GM12878 (cell line): Measurements from ENCODE around the gene NUDT14. TPM values are rescaled to one million over a fixed set of nuclear protein-coding genes. Genes with fewer than 3 reads are reported as not detected.

ENCODE experiments used
- ATAC-seq: fragments of 200-7000 bp; cut with Tn5 transposase; 3 replicates; pipeline ENCODE4 v1.9.1; 2020; ENCODE audit warnings: mild to moderate bottlenecking, moderate library complexity
- BruUV-seq: library from RNA; stranded (reverse); fragments of 400-500 nt; replicated peaks from 2 replicates; lab custom pipeline; 2021; lab: Mats Ljungman, UMichigan
- CTCF ChIA-PET: fragments of 300-600 bp; sonication (Branson Sonifier 250); formaldehyde crosslinking; extraction: SDS; loops from one replicate; lab custom pipeline; 2021; ENCODE audit warnings: inconsistent platforms; lab: Yijun Ruan, JAX
- POLR2A ChIA-PET: fragments of 350-600 bp; formaldehyde crosslinking; extraction: SDS; loops from one replicate; lab custom pipeline; 2021; ENCODE audit warnings: inconsistent platforms; lab: Charles Lee
- RAD21 ChIA-PET: fragments of 300-600 bp; sonication (Branson Sonifier 250); formaldehyde crosslinking; loops from one replicate; lab custom pipeline; 2023; ENCODE audit warnings: antibody characterized with exemption; ENCODE audit not compliant: unreplicated experiment; lab: Charles Lee
- SMC1A ChIA-PET: fragments of 300-600 bp; sonication (Branson Sonifier 250); formaldehyde crosslinking; loops from one replicate; lab custom pipeline; 2023; ENCODE audit not compliant: unreplicated experiment, uncharacterized antibody; lab: Charles Lee
- DNase-seq: peaks from one replicate; pipeline ENCODE4 v3.0.0-alpha.2; 2011; ENCODE audit warnings: low read depth, low spot score
- FAIRE-seq: peaks from 3 replicates; lab custom pipeline; 2011; peaks lifted over from hg19 to GRCh38; lab: Jason Lieb, UNC
- H2AFZ ChIP-seq: 2 replicates; pipeline ENCODE4 v1.6.0; 2011; ENCODE audit warnings: low read depth, low read length, control low read depth; ENCODE audit not compliant: control insufficient read depth
- H3K27ac ChIP-seq: 2 replicates; pipeline ENCODE4 v1.5.1; 2011; ENCODE audit warnings: control low read depth; ENCODE audit not compliant: control insufficient read depth, insufficient read depth
- H3K27me3 ChIP-seq, 2 experiments: replicated peaks in 1 of 2; 2 replicates each; pipeline versions ENCODE4 v1.6.0 to v1.6.1; 2011; ENCODE audit warnings: low read length in 1 of 2; ENCODE audit not compliant: control insufficient read depth in 2 of 2, insufficient read depth in 2 of 2
- H3K36me3 ChIP-seq, 2 experiments: 2 replicates each; pipeline ENCODE4 v1.5.1; 2011; ENCODE audit warnings: low read length in 1 of 2; ENCODE audit not compliant: control insufficient read depth in 2 of 2, insufficient read depth in 2 of 2
- H3K4me1 ChIP-seq: 2 replicates; pipeline ENCODE4 v1.6.1; 2011; ENCODE audit warnings: mild to moderate bottlenecking, low read length, moderate library complexity, mixed read lengths; ENCODE audit not compliant: control insufficient read depth, insufficient read depth
- H3K4me2 ChIP-seq: 2 replicates; pipeline ENCODE4 v1.6.0; 2011; ENCODE audit warnings: control low read depth; ENCODE audit not compliant: control insufficient read depth, insufficient read depth
- H3K4me3 ChIP-seq: fragments of 200-600 bp; sonication (generic); 2 replicates; pipeline ENCODE4 v1.5.1; 2016
- H3K79me2 ChIP-seq: 2 replicates; pipeline ENCODE4 v1.6.0; 2011; ENCODE audit warnings: low read length; ENCODE audit not compliant: control insufficient read depth, insufficient read depth
- H3K9ac ChIP-seq: 2 replicates; pipeline ENCODE4 v1.8.0; 2011; ENCODE audit warnings: low read length, control low read depth, mixed read lengths; ENCODE audit not compliant: control insufficient read depth, insufficient read depth
- H3K9me3 ChIP-seq: replicated peaks from 3 replicates; pipeline ENCODE4 v1.5.1; 2011; ENCODE audit warnings: mild to moderate bottlenecking, low read length; ENCODE audit not compliant: control insufficient read depth, insufficient read depth
- H4K20me1 ChIP-seq: 2 replicates; pipeline ENCODE4 v1.6.0; 2011; ENCODE audit not compliant: control insufficient read depth, insufficient read depth
- ATF7 ChIP-seq: fragments of 450-650 bp; IDR thresholded peaks from 2 replicates; pipeline ENCODE4 v1.6.1; 2016; ENCODE audit warnings: low read depth, mild to moderate bottlenecking
- NR2C2 ChIP-seq: IDR thresholded peaks from 2 replicates; pipeline ENCODE4 v1.6.1; 2011; ENCODE audit warnings: borderline replicate concordance, low read depth; ENCODE audit not compliant: control insufficient read depth, insufficient read length
- SIN3A ChIP-seq: IDR thresholded peaks from 2 replicates; pipeline ENCODE4 v1.6.1; 2012; ENCODE audit warnings: low read depth, low read length, improper control_type of control experiment
- TCF3 ChIP-seq: IDR thresholded peaks from 2 replicates; pipeline ENCODE4 v1.6.1; 2012; ENCODE audit warnings: low read depth, mild to moderate bottlenecking, low read length, borderline replicate concordance; ENCODE audit not compliant: insufficient read depth
- ZNF24 ChIP-seq: fragments of 450-650 bp; IDR thresholded peaks from 2 replicates; pipeline ENCODE4 v1.6.1; 2017; ENCODE audit warnings: antibody characterized with exemption, mild to moderate bottlenecking
- WGBS: methylation state at CpG from one replicate; pipeline ENCODE4 v1.1.6; 2016; ENCODE audit warnings: low lambda C conversion rate; ENCODE audit not compliant: insufficient replicate concordance, insufficient coverage; ENCODE audit errors: missing lambda C conversion rate; 5-methylcytosine and 5-hydroxymethylcytosine counted together
- in situ Hi-C: fragments of 300-500 bp; cut with MboI; formaldehyde crosslinking; loops from 9 replicates; pipeline ENCODE4 v1.14.3; 2018; ENCODE audit warnings: mixed read lengths
- intact Hi-C: fragments of 100-400 bp; cut with micrococcal nuclease; formaldehyde crosslinking; loops from one replicate; pipeline ENCODE4 v1.14.2; 2022; ENCODE audit not compliant: unreplicated experiment
- polyA plus RNA-seq, 11 experiments: library from polyadenylated mRNA; depleted of rRNA in 4 of 11; unstranded in 6 of 11; stranded (reverse) in 5 of 11; fragments of >200 nt; fragmentation: Nextera tagmentation in 4 of 11; fragmentation: Illumina TruSeq in 1 of 11; extraction: Ambion mirVana in 4 of 11; extraction: Trizol in 1 of 11; gene quantifications; 1 replicate in 1 of 11; 2 replicates in 10 of 11; pipeline versions ENCODE4 v1.2.1 to v1.2.3, GENCODE V29; 2011 to 2016; ENCODE audit warnings: inconsistent platforms in 2 of 11, missing spikeins in 2 of 11, low read depth in 1 of 11
- total RNA-seq, 4 experiments: library from RNA; depleted of rRNA in 3 of 4; stranded (reverse); fragments of >200 nt in 3 of 4; fragmentation: Illumina TruSeq in 1 of 4; extraction: Trizol in 1 of 4; gene quantifications; 2 replicates each; pipeline versions ENCODE4 v1.2.1 to v1.2.3, GENCODE V29; 2013 to 2021
- TF ChIP-seq, protein P1 (sequence below): fragments of 450-650 bp; formaldehyde crosslinking; IDR thresholded peaks from 2 replicates; pipeline ENCODE4 v1.4.0; 2022; ENCODE audit warnings: mild to moderate bottlenecking, moderate library complexity

The NUDT14 gene
- total and polyA plus RNA-seq, 10 of the 15 experiments (the other 5 are each of a cell fraction or from before 2014, with no cell fraction given), result 0.62 to 6.8 (median 4.3) TPM; not detected in 1

DNA sequence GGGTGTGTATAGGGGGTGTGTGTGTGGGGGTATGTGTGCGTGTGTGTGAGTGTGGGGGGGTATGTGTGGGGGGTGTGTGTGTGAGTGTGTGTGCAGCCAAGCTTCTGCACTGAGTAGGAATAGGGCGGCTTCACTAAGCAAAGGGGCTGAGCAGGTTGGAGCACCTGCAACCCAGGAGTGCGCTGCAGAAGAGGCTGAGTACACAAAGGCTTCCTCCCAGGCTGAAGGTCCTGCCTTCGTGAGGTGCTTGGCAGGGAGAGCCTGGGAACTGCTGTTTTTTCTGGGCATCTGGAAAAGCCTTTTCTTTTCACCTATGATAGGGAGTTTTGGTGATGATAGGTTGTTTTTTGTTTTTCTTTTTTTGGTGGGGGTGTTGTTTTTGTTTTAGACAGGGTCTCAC lies 6.0 kb upstream of the NUDT14 start:
- intact Hi-C loops, result no loop called here
- CTCF ChIA-PET, result no interaction called here
- Histone ChIP-seq H2AFZ (no peak overlapping the region), H3K36me3 (no peaks in the 10 kb centered on the region), H3K27me3 (peaks cover 0 to under 1% of the 10 kb centered on the region in 2 experiments; a peak in 1 of 4 replicates)
- FAIRE-seq, result no peak
- WGBS, result 65% methylated on average over 3 of the region's 4 CpGs
- TF ChIP-seq NR2C2 (no peak), ATF7 (no peak), ZNF24 (no peak), TCF3 (no peak), SIN3A (no peak)
- TF ChIP-seq, protein P1, sequence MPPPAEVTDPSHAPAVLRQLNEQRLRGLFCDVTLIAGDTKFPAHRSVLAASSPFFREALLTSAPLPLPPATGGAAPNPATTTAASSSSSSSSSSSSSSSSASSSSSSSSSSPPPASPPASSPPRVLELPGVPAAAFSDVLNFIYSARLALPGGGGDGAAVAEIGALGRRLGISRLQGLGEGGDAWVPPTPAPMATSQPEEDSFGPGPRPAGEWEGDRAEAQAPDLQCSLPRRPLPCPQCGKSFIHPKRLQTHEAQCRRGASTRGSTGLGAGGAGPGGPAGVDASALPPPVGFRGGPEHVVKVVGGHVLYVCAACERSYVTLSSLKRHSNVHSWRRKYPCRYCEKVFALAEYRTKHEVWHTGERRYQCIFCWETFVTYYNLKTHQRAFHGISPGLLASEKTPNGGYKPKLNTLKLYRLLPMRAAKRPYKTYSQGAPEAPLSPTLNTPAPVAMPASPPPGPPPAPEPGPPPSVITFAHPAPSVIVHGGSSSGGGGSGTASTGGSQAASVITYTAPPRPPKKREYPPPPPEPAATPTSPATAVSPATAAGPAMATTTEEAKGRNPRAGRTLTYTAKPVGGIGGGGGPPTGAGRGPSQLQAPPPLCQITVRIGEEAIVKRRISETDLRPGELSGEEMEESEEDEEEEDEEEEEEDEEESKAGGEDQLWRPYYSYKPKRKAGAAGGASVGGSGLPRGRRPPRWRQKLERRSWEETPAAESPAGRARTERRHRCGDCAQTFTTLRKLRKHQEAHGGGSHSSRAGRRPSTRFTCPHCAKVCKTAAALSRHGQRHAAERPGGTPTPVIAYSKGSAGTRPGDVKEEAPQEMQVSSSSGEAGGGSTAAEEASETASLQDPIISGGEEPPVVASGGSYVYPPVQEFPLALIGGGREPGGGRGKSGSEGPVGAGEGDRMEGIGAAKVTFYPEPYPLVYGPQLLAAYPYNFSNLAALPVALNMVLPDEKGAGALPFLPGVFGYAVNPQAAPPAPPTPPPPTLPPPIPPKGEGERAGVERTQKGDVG (CRISPR knock-in tag), result no peak
- TF ChIP-seq, all 136 proteins: peak for 0
- H3K79me2 ChIP-seq, result no peaks in the 10 kb centered on the region
- H4K20me1 ChIP-seq, result no peaks in the 10 kb centered on the region
- ATAC-seq, result no peak
- no TSS peak for BruUV-seq
- no peak overlapping the region for H3K9ac ChIP-seq
- no peak for DNase-seq
- H3K9me3 ChIP-seq, result peaks cover 2% of the 10 kb centered on the region; the same call in 1 of the 3 replicates
- POLR2A ChIA-PET, result no interaction called here
- no peaks in the 10 kb centered on the region for H3K4me1 ChIP-seq
- H3K27ac ChIP-seq, result no peak overlapping the region
- no peak overlapping the region for H3K4me2 ChIP-seq
- SMC1A ChIA-PET, result interaction anchor here (1.2 kb wide), 1 partner anchor 97 kb away, joined by 3 read pairs; no protein-coding TSS in a partner anchor
- no peak overlapping the region for H3K4me3 ChIP-seq
- in situ Hi-C loops, result no loop called here
- RAD21 ChIA-PET, result no interaction called here
